Activated T-helper 1 cell treated with anti-CD3 and anti-CD28 coated beads, Interleukin-2, amount 50 U/mL, for 16 hours (primary cell): Measurements from ENCODE around the gene HOXC4.
"Not testable (repeated sequence)": the region's sequence is repeated elsewhere in the genome, so short reads cannot be mapped to it uniquely, and the experiment has no call there.

Experiments used
- DNase-seq, 2 donors: peaks; one replicate each; pipeline ENCODE4 v3.0.0-alpha.2; 2020; ENCODE audit warnings: low read depth in 1 of 2, low spot score in 1 of 2

The HOXC4 gene

GRCh38 chr12:54039417-54040147, 14.1 kb upstream of the HOXC4 start:
- no peak for DNase-seq

- no peak for DNase-seq
Observed at GRCh38 chr12:54040148-54040494, 13.5 kb upstream of the HOXC4 start.

- no peak for DNase-seq
Observed at GRCh38 chr12:54040648-54041047, 13.0 kb upstream of the HOXC4 start.

- no peak for DNase-seq
Observed at GRCh38 chr12:54041097-54041690, 12.4 kb upstream of the HOXC4 start.

- DNase-seq = not testable (repeated sequence)
Observed at GRCh38 chr12:54042033-54042432, 11.6 kb upstream of the HOXC4 start.

- no peak for DNase-seq
Observed at GRCh38 chr12:54042970-54043853, 10.4 kb upstream of the HOXC4 start.

- no peak for DNase-seq
Observed at GRCh38 chr12:54044425-54045103, 9.1 kb upstream of the HOXC4 start.

- DNase-seq = no peak
Observed at GRCh38 chr12:54045401-54045800, 8.2 kb upstream of the HOXC4 start.

- DNase-seq = no peak
Observed at GRCh38 chr12:54045868-54046521, 7.6 kb upstream of the HOXC4 start.

- no peak for DNase-seq
Observed at GRCh38 chr12:54046809-54047159, 6.9 kb upstream of the HOXC4 start.

- no peak for DNase-seq
Observed at GRCh38 chr12:54047160-54047963, 6.3 kb upstream of the HOXC4 start.

GRCh38 chr12:54047964-54048303, 5.7 kb upstream of the HOXC4 start:
- DNase-seq = no peak

- no peak for DNase-seq
Observed at GRCh38 chr12:54048406-54049093, 5.1 kb upstream of the HOXC4 start.

- DNase-seq = no peak
Observed at GRCh38 chr12:54049108-54049507, 4.5 kb upstream of the HOXC4 start.

GRCh38 chr12:54050482-54050810, 3.2 kb upstream of the HOXC4 start:
- DNase-seq = no peak

GRCh38 chr12:54051026-54051842, 2.4 kb upstream of the HOXC4 start:
- no peak for DNase-seq

GRCh38 chr12:54051874-54052437, 1.7 kb upstream of the HOXC4 start:
- no peak for DNase-seq

GRCh38 chr12:54052438-54053002, 1.1 kb upstream of the HOXC4 start:
- DNase-seq = no peak
